Activated gamma-delta T cell treated with anti-CD3 and anti-CD28 coated beads, Interleukin-2, amount 50 U/mL, for 16 hours (primary cell): ENCODE measurements around the gene RCN1.
"Not testable (repeated sequence)": the region's sequence is repeated elsewhere in the genome, so short reads cannot be mapped to it uniquely, and the experiment has no call there.

Source experiments
- DNase-seq: peaks from one replicate; pipeline ENCODE4 v3.0.0-alpha.2; 2020; ENCODE audit warnings: low read depth

Gene RCN1

DNA sequence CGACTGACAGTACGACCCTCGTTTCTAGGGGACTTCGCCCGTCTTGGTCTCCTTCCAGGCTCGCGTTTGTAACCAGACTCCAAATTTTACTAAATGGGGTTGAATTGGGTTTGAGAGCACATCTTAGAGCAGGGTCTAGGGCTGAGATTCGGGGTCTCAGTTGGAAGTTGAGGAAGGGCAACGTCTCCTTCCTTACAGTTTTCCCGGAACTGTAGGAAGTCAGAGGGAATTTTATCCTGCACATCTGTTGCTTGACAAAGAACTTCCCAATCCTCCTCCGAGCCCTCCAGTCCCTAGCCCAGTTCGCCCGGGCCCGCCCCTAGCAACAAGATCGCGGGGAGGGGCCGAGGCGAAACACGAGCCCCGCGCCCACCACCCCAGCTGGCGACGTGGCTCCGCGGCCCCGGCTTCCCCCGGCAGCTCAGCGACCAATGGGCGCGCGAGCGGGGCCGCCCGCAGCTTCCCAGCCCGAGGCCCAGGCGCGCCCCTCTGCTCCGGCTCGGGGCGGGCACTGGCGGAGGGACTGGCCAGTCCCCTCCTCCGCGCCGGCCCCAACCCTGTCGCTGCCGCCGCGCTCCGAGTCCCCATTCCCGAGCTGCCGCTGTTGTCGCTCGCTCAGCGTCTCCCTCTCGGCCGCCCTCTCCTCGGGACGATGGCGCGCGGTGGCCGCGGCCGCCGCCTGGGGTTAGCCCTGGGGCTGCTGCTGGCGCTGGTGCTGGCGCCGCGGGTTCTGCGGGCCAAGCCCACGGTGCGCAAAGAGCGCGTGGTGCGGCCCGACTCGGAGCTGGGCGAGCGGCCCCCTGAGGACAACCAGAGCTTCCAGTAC, at the start of gene RCN1:
Gene RCN1, plus strand, starts transcription at position 530 of the 826 bp plus-strand sequence. Its CDS starts 123 bp downstream, at position 653.
- DNase-seq, result peak; percentile 18

DNA sequence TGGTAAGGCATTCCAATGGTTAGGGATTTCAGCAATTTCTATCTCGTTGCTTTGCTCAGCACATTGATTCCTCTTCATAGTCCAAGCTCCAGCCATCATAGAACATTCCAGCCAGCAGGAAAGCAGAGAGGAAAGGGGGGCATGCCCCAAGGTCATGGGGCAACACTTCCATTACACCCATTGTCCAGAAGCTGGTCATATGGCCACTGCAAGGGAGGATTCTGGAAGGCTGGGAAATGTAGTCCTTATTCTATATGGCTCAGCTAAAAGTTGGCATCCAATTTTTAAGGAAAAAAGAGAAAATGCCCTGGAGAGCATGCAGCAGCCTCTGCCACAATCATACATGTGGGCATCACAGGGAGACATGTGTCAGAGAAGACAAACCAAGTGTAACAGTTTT, 47.1 kb upstream of the RCN1 start:
- DNase-seq, result no peak

DNA sequence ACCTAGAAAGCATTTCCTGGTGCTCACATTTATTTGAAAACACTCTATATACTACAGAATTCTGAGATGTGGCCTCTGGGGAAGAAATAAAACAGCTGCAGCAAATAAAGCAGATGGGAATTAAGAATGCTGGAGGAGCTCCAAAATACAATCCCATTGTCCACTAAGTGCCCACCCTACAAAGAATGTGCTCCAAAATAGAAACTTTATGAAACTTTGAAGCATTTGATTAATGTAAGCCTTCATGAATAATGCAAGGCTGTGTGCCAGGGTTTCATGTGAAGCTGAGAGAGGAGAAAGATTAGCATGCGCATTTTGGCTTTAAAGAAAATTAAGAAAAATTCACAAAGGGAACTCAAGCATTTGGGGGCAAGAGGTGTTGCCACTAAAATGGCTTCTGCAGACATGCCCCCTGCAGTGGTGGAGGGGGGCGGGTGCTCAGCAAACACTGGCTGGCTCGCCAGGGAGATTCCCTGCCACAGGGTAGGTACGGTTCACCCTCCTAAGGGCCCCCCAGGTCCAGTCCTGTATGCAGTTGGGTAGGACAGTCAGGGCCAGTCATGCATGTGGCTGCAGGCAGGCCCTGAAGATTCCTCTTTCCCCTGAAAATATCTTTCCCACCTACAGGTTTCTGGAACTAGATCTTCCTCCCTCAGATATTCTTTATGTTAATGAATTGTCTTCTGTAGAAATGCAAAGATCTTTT, 46.6 kb upstream of the RCN1 start:
- DNase-seq, result no peak

DNA sequence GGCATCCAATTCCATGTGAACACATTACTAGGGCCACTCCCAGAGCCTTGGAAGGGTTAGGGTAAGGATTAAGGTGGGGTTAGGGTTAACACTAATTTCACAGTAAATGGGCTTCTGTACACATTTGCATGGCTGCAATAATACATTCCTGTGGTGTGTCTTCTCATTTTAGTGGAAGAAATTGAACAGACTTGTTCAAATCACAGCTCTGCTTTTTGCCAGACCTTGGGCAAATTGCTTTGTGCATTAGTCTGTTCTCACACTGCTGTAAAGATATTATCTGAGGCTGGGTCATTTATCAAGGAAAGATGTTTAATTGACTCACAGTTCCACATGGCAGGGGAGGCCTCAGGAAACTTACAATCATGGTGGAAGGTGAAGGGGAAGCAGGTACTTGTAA, 45.4 kb upstream of the RCN1 start:
- DNase-seq, result no peak

DNA sequence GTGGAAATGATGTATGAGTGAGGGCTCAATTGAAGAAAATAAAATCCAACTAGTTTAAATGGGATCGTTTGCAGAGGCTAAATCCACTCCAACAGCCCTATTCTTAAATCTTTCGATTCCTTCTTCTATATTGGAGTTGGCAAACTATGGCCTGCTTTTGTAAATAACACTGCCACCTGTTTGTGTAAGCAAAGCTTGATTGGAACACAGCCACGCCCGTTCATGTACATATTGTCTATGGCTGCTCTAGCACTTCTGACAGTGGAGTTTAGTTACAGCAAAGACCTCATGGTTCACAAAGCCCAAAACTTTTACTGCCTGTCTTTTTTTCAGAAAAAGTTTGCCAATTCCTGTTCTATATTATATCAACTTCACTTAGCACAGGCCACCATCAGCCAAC, 40.6 kb upstream of the RCN1 start:
- DNase-seq, result no peak

DNA sequence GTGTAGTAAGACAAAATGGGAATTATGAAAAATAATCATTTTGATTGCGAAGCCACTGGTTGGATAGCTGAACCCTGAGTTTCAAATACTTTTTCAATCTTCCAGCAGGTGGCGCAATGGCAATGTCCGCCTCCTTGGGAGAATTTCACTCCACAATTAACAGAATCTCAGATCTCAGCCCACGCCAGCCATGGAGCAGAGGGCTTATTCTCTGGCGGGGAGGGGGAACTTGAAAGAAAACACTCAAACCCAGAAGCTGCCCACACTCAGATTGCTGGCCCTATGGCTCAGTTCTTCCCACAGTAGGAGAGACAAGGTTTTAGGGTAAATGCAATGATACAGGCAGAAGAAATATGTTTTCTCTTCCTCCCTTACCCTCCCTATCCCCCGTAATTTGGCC, 38.7 kb upstream of the RCN1 start:
- DNase-seq, result peak; percentile 29

DNA sequence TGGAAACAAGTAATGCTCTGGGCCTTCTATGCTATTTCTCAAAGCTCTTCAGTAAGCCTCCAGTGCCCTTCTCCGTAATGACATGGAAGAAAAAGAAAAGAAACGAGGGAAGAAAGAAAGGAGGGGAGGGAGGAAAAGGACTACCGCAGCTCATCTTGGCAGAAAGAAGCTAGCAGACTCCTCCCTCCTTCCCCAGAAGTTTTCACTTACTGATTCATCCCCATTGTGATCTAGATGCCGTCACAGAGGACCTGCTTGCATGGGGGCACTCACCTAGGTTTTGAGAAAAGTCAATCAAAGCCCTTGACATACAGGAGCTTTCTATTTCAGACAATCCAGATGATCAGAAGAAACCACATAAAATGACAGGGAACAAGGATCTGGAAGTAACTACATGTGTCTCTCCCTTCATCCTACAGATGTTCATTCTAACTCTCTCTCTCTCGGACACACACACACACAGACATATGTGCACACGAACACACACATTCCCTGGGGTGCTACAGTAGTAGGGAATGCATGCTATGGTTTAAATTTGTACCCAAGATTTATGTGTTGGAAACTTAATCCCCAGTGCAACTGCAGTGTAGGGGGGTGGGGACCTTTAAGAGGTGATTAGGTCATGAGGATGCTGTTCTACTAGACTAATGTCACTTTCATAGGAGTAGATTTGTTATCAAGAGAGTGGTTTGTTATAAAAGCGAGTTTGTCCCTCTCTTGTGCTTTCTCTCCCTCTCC, 37.6 kb upstream of the RCN1 start:
- no peak for DNase-seq

DNA sequence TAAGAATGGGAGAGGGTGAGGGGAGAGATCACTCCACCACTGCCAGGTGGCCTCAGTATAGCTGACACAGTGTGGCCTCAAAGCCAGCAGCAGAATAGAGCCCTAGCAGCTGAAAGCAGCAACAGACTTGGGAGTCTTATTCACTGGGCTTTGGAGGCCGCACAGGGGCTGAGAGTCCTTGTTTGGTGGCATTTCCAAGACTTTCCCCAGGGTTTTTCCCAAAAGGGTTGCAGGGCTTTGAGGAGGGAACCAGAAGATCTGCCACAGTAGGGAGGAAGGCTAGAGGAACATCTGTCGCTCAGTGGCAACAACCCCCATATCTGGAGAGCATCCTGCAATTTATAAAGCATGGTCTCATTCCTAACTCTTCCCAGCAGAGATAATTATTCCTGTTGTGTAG, 35.0 kb upstream of the RCN1 start:
- DNase-seq, result no peak

DNA sequence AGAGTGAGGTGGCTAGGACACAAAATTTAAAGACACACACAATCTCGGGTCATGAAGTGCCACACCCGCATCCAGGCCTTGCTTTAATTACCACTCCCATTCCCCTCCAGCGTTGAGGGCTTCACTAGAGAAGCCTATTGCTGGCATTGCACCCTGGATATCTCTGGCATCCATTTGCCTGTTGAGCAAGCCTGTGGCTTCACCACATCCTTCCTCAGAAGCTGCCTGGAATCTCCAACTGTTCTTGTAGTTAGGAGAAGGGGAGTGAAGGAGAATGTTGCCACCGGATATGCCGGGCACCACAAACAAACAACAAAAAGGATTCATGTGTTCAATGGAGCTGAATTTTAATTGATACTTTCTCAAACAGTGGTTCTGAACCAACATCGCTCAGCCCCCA, 34.4 kb upstream of the RCN1 start:
- DNase-seq, result no peak

DNA sequence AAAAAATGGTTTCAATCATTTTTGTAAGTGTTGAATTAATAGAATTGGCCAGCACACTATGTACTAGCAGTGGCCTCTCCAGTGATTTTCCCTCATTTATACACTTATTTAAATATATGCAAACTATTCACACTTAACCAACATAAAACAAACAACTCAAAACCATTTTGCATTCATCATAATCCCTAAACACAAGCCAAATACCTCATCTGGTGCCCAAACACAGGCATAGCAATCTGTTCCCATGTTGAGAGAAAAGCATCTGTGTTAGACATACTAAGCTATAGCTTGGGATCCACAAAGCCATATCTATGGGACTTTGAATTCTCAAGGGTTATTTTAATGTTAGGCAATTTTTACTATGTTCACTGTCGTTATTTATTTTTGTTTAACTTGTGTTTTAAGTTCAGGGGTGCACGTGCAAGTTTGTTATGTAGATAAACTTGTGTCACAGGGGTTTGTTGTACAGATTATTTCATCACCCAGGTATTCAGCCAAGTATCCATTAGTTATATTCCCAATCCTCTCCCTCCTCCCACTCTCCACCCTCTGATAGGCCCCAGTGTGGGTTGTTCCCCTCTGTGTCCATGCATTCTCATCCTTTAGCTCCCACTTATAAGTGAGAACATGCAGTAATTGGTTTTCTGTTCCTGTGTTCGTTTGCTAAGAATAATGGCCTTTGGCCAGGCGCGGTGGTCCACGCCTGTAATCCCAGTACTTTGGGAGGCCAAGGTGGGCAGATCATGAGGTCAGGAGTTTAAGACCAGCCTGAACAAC, 31.0 kb upstream of the RCN1 start:
- DNase-seq, result no peak

DNA sequence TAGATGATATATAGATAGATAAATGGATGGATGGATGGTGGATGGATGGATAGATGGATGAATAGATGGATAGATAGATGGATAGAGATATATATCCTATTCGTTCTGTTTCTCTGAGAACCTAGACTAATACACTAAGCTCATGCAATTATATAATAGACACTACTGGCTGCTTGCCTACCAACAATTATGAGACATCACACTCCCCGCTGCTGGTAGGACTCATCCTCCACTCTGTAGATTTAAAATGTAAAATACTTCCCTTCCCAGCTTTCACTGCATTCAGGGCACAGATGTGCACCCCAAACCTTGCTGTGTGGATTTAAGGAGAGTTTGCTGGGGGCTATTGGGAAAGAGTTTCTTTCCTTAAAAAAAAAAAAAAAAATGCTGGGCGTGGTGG, 28.3 kb upstream of the RCN1 start:
- DNase-seq, result no peak

DNA sequence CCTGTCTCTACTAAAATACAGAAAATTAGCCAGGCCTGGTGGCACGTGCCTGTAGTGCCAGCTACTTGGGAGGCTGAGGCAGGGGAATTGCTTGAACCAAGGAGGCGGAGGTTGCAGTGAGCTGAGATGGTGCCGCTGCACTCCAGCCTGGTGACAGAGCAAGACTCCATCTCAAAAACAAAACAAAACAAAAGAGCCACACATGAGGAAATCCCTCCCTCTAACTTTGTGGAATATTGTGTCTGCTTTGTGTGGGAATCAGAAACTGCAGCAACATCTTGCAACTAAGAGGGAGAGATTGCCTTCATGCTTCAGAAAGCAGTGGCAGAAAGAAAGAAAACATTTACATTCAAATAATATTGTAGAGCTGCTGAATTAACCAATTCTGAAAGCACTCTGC, 27.8 kb upstream of the RCN1 start:
- DNase-seq, result not testable (repeated sequence)

DNA sequence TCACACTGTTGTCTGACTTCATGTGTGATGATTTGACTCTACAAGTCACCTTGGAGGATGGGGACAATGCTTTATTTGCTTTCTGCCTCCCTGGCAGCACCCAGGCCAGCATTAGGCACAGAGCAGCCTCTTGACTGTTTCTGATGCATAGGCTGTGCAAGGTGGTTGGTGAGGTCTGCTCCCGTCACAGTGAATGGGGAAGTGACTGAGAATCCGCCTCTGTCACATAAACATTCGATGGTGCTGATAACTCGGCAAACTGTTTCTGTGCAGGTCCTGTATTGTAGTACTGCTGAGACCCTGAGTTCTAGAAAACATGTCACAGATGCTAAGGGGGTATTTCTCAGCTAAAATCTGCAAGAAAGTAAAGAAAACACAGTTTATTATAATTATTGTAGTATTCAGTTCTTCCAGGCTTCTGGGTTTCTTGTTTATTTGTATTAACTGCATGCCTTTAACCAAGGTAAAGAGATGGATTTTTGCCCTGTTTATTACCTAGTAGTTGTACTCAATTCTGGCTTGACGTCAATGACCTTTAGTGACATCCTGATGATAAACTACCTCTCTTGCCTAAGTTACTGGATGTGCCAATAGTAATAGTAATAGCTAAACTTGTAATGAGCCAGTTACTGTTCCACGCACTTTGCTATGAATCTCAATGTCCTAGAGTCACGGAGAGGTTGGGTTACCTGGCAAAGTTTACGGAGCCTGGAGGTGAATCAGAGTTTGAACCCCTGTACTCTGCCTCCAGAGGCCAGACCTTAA, 24.8 kb upstream of the RCN1 start:
- no peak for DNase-seq

DNA sequence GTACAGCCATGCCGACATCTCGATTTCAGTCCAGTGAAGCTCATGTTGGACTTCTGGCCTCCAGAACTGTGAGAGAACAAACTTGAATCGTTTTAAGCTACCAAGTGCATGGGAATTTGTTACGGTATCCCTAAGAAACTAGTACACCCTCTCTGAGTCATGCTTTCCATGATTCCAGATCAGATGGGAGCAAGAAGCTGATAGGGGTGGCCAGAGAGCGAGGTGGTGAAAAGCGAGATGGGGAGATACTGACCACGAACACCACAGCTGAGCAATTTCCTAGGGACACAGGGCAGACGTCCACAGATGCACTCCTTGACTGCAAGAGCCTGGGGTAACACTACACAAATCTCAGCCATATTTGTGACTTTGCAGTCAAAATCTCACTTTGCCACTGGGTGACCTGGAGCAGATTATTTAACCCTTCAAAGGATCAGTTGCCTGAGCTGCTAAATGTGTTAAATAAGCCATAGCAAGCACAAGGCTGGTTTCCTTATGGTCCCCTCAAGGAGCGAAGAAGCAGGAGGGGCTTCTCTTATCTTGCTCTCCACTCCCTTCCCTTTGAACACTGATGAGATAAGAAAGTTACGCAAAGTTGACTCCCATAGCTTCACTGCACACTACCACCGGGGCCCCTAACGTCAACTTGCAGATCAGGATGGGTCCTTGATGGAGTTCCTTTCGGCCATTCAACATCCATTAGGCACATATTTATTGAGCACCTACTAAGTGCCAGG, 22.6 kb upstream of the RCN1 start:
- no peak for DNase-seq

DNA sequence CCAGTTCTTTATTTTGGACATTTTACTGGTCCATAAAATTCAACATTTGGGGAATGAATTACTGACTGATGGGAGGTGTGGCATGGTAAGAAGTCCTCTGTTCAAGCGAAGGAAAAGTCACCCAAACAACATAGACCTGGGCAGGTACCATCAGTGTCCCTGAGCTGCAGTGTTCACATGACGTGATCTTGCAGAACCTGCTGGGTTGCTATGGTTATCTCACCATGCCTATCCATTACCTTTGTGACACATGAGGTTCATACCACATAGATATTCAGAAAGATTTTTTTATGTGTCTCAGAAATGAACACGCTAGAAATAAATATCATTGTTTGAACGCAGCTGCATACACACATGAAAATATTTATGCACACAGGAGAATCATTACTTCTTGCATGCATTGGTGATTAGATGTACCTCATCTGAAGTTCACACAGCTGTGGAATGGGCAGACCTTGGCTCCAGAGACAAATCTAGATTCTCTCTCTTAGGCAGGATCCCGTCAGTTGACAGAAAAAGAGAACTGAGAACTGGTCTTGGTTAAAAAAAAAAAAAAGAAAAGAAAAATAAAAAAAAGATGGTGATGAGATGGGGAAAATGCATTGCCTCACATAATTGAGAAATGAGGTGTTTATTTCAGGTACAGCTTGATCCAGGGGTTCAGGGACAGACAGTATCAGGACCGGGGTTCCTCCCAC, 21.4 kb upstream of the RCN1 start:
- DNase-seq, result no peak

DNA sequence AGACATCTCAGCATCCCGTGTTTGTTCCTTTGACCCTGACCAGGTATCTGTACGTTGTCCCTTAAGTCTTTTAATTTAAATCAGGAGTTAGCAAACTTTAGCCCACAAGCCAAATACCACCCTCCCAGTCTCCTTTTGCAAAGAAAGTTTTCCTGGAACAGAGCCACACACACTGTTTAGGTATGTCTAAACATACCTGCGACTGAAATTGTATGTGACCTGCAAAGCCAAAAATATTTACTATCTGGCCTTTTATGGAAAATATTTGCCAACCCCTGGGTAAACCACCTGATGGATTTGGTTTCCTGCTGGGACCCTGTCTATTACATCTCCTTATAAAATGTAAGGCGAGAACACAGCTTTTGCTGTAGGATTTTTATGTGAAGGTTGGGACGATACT, 20.2 kb upstream of the RCN1 start:
- no peak for DNase-seq

DNA sequence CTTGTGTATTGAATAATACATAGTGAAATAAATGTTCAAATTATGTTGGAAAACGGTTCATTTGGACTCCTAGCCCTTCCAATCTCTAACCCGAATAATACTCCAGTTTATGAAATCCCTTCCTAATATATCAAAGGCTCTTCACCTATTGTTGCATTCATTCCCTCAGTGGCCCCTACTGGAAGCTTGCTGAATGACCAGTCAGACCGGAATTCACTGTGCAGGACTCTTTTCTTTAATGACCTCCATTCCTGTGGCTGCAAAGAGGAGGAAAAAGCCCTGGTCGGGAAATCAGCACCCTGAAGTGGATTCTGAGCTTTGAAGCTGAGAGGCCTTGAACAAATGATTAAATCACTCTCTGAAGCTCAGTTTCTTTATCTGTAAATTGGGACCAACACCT, 19.1 kb upstream of the RCN1 start:
- DNase-seq, result no peak

DNA sequence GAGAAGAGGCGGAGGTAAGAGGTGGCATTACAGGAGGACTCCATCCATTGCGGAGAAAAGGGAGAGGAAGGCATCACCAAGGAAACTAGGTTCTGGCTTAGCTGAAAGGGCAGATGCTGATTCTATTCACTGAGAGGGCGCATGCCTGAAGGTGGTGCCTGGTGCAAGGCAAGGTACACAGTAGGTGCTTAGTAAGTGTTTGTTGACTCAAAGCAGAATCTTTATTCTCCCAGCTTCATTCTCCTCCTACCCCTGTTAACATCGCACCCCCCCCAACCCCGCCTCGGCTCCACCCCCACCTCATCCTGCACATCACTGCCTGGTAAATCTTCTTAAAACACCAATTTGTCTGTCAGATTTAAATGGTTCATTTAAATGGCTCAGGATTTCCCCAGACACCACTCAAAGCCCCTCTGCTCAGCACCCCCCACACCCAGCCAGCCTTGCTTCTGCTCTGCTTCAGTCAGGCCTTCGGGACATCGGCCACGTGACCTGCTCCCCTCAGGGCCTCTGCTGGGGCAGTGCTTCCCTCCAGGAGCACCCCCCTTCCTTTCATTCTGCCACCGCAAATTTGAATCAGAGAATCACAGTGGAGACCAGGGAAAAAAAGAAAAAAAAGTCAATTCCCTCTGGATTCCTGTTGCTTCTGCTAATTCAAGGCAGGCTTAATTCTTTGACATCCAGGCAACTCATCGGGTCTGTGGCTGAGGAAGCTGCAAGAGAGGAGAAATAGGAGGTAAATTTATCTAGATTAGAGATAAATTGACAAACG, 17.8 kb upstream of the RCN1 start:
- no peak for DNase-seq

DNA sequence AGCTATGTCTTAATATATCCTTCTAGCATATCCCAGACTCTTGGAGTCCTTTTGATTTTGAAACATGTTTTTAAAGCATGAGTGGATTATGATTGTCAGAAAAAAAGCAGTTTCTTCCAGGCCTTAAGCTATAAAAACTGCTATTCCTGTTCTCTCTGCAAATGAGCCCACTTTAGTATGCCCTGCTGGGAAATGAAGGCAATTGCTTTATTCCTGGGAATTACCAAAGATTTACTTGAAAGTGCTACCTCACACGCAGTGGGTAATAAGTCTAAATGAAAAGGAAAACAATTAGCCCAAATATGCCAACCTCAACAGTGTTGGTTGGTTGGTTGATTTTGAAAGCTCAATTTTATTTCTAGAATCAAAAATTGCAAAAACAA, 17.2 kb upstream of the RCN1 start:
- no peak for DNase-seq
